H1 (cell line): Measurements from ENCODE around the gene SH2D5. TPM values are rescaled to one million over a fixed set of nuclear protein-coding genes. Genes with fewer than 3 reads are reported as not detected.

Experiments
- CTCF ChIA-PET: fragments of 300-600 bp; sonication (Branson Sonifier 250); formaldehyde crosslinking; loops from one replicate; lab custom pipeline; 2021; ENCODE audit not compliant: partially characterized antibody; lab: Charles Lee
- POLR2A ChIA-PET: fragments of 300-600 bp; sonication (Branson Sonifier 250); formaldehyde crosslinking; loops from one replicate; lab custom pipeline; 2021; ENCODE audit warnings: inconsistent platforms; ENCODE audit not compliant: partially characterized antibody; lab: Charles Lee
- DNase-seq, 2 experiments: peaks; one replicate each; pipeline versions ENCODE4 v3.0.0 to v3.0.0-alpha.2; 2010 to 2022; ENCODE audit warnings: low spot score in 2 of 2, low read depth in 1 of 2, mixed read lengths in 1 of 2
- FAIRE-seq: peaks from 2 replicates; lab custom pipeline; 2011; peaks lifted over from hg19 to GRCh38; lab: Jason Lieb, UNC
- H2AFZ ChIP-seq: 2 replicates; pipeline ENCODE4 v1.8.1; 2012; ENCODE audit warnings: low read length, inconsistent platforms
- H2AK5ac ChIP-seq: 2 replicates; pipeline ENCODE4 v1.6.1; 2013; ENCODE audit warnings: low read depth, low read length
- H2BK120ac ChIP-seq: replicated peaks from 2 replicates; pipeline ENCODE3; 2013; ENCODE audit warnings: low read depth, low read length, inconsistent platforms
- H2BK12ac ChIP-seq: 2 replicates; pipeline ENCODE4 v1.6.1; 2013; ENCODE audit warnings: low read depth, low read length
- H2BK15ac ChIP-seq: 2 replicates; pipeline ENCODE4 v1.6.1; 2013; ENCODE audit warnings: low read length
- H2BK20ac ChIP-seq: 2 replicates; pipeline ENCODE4 v1.6.1; 2013; ENCODE audit warnings: low read length
- H2BK5ac ChIP-seq: 2 replicates; pipeline ENCODE4 v1.6.1; 2013; ENCODE audit warnings: low read depth, low read length
- H3K14ac ChIP-seq: 2 replicates; pipeline ENCODE4 v1.6.1; 2013; ENCODE audit warnings: inconsistent platforms; ENCODE audit not compliant: insufficient read length
- H3K18ac ChIP-seq: 2 replicates; pipeline ENCODE4 v1.6.1; 2013; ENCODE audit warnings: low read length; ENCODE audit errors: extremely low read depth
- H3K23ac ChIP-seq: 2 replicates; pipeline ENCODE4 v1.6.1; 2013; ENCODE audit warnings: inconsistent platforms; ENCODE audit not compliant: insufficient read length
- H3K23me2 ChIP-seq: 2 replicates; pipeline ENCODE4 v1.6.1; 2013; ENCODE audit warnings: low read depth, low read length
- H3K27ac ChIP-seq: 2 replicates; pipeline ENCODE4 v1.6.1; 2011; ENCODE audit warnings: low read depth, low read length, inconsistent platforms
- H3K27me3 ChIP-seq, 4 experiments: replicated peaks in 1 of 4; 1 replicate in 1 of 4; 2 replicates in 3 of 4; pipeline versions ENCODE4 v1.6.1 to v1.8.1; 2011 to 2013; ENCODE audit warnings: low read length in 3 of 4, mild to moderate bottlenecking in 3 of 4, inconsistent platforms in 2 of 4, mixed read lengths in 2 of 4, moderate library complexity in 1 of 4; ENCODE audit not compliant: control insufficient read depth in 3 of 4, insufficient read depth in 3 of 4; ENCODE audit errors: extremely low read depth in 1 of 4
- H3K36me3 ChIP-seq, 4 experiments: 2 replicates each; pipeline versions ENCODE4 v1.6.1 to v1.8.1; 2011 to 2013; ENCODE audit warnings: mild to moderate bottlenecking in 4 of 4, low read length in 3 of 4, moderate library complexity in 2 of 4, control low read depth in 1 of 4, inconsistent platforms in 1 of 4; ENCODE audit not compliant: insufficient read depth in 4 of 4, control insufficient read depth in 2 of 4
- H3K4ac ChIP-seq: replicated peaks from 2 replicates; pipeline ENCODE3; 2013; ENCODE audit warnings: low read length, low read depth, mixed read lengths, inconsistent platforms; ENCODE audit not compliant: insufficient read length
- H3K4me1 ChIP-seq, 4 experiments: replicated peaks in 1 of 4; 1 replicate in 1 of 4; 2 replicates in 3 of 4; pipeline versions ENCODE4 v1.6.1 to v1.8.1; 2011 to 2013; ENCODE audit warnings: low read length in 3 of 4, inconsistent platforms in 2 of 4, mixed read lengths in 1 of 4; ENCODE audit not compliant: insufficient read depth in 4 of 4, control insufficient read depth in 3 of 4
- H3K4me2 ChIP-seq, 2 experiments: 2 replicates each; pipeline versions ENCODE4 v1.6.1 to v1.8.1; 2011 to 2013; ENCODE audit warnings: low read depth in 2 of 2, low read length in 2 of 2, control low read depth in 1 of 2, inconsistent platforms in 1 of 2, mild to moderate bottlenecking in 1 of 2; ENCODE audit not compliant: insufficient read depth in 1 of 2
- H3K4me3 ChIP-seq, 4 experiments: fragments of 200-600, 300-600 bp in 1 of 4; sonication (generic), shearing (Covaris generic), sonication (Bioruptor Twin) in 1 of 4; 2 replicates each; pipeline versions ENCODE4 v1.5.1 to v1.8.1; 2011 to 2016; ENCODE audit warnings: low read length in 4 of 4, low read depth in 3 of 4, control low read depth in 2 of 4, inconsistent platforms in 2 of 4, mild to moderate bottlenecking in 2 of 4, mixed read lengths in 1 of 4, moderate library complexity in 1 of 4; ENCODE audit not compliant: insufficient read depth in 2 of 4; ENCODE audit errors: extremely low read depth in 1 of 4
- H3K56ac ChIP-seq: replicated peaks from 2 replicates; pipeline ENCODE3; 2013; ENCODE audit warnings: low read depth, mild to moderate bottlenecking, mixed read lengths, low read length, inconsistent platforms; ENCODE audit not compliant: insufficient read length
- H3K79me1 ChIP-seq: 2 replicates; pipeline ENCODE4 v1.6.1; 2013; ENCODE audit warnings: low read depth, low read length, control low read depth
- H3K79me2 ChIP-seq, 2 experiments: 2 replicates each; pipeline versions ENCODE4 v1.6.1 to v1.8.1; 2012 to 2013; ENCODE audit warnings: low read length in 2 of 2, mild to moderate bottlenecking in 2 of 2, inconsistent platforms in 1 of 2; ENCODE audit not compliant: insufficient read depth in 2 of 2, control insufficient read depth in 1 of 2
- H3K9ac ChIP-seq, 4 experiments: replicated peaks in 1 of 4; 1 replicate in 1 of 4; 2 replicates in 3 of 4; pipeline versions ENCODE4 v1.6.1 to v1.8.1; 2011 to 2013; ENCODE audit warnings: low read depth in 3 of 4, low read length in 3 of 4, control low read depth in 2 of 4, mild to moderate bottlenecking in 2 of 4, moderate library complexity in 2 of 4, inconsistent platforms in 1 of 4; ENCODE audit errors: extremely low read depth in 1 of 4
- H3K9me3 ChIP-seq, 2 experiments: 2 replicates each; pipeline versions ENCODE4 v1.6.1 to v1.8.1; 2012 to 2013; ENCODE audit warnings: mild to moderate bottlenecking in 2 of 2, moderate library complexity in 2 of 2, control low read depth in 1 of 2, inconsistent platforms in 1 of 2, low read depth in 1 of 2, low read length in 1 of 2, mixed read lengths in 1 of 2; ENCODE audit not compliant: insufficient read depth in 2 of 2
- H4K20me1 ChIP-seq, 2 experiments: replicated peaks in 1 of 2; 2 replicates each; pipeline versions ENCODE3 to v1.8.1; 2011 to 2013; ENCODE audit warnings: inconsistent platforms in 2 of 2, low read length in 2 of 2, mild to moderate bottlenecking in 1 of 2; ENCODE audit not compliant: insufficient read depth in 2 of 2, control insufficient read depth in 1 of 2
- H4K5ac ChIP-seq: 2 replicates; pipeline ENCODE4 v1.6.1; 2013; ENCODE audit warnings: low read length, low read depth, mixed read lengths, inconsistent platforms; ENCODE audit not compliant: insufficient read length
- H4K8ac ChIP-seq: 2 replicates; pipeline ENCODE4 v1.8.0; 2013; ENCODE audit warnings: mild to moderate bottlenecking, moderate library complexity, low read length, inconsistent platforms; ENCODE audit not compliant: insufficient read depth; ENCODE audit errors: extremely low read depth
- H4K91ac ChIP-seq: replicated peaks from 2 replicates; pipeline ENCODE3; 2013; ENCODE audit warnings: low read length, mixed read lengths, inconsistent platforms; ENCODE audit not compliant: insufficient read length
- ASH2L ChIP-seq: fragments of 200-600, 300-600 bp; sonication (generic); IDR thresholded peaks from one replicate; pipeline ENCODE4 v1.7.1; 2017; ENCODE audit warnings: low read length
- BACH1 ChIP-seq: IDR thresholded peaks from 2 replicates; pipeline ENCODE4 v1.6.1; 2012; ENCODE audit warnings: low read length, improper control_type of control experiment
- BRCA1 ChIP-seq: IDR thresholded peaks from 2 replicates; pipeline ENCODE4 v1.6.1; 2012; ENCODE audit warnings: low read depth, low read length, improper control_type of control experiment
- EGR1 ChIP-seq: IDR thresholded peaks from 2 replicates; pipeline ENCODE4 v1.6.1; 2011; ENCODE audit warnings: low read depth, low read length, borderline replicate concordance
- KDM4A ChIP-seq: IDR thresholded peaks from one replicate; pipeline ENCODE4 v1.7.1; 2012; ENCODE audit warnings: low read depth, mild to moderate bottlenecking, moderate library complexity, low read length, inconsistent platforms; ENCODE audit not compliant: severe bottlenecking
- KDM5A ChIP-seq: fragments of 200-600 bp; IDR thresholded peaks from 2 replicates; pipeline ENCODE4 v1.7.1; 2012; ENCODE audit warnings: mild to moderate bottlenecking, low read length, inconsistent platforms, mixed read lengths
- MAX ChIP-seq: IDR thresholded peaks from 2 replicates; pipeline ENCODE4 v1.6.1; 2012; ENCODE audit warnings: inconsistent platforms
- RXRA ChIP-seq: IDR thresholded peaks from 2 replicates; pipeline ENCODE4 v1.6.1; 2011; ENCODE audit warnings: low read depth, mild to moderate bottlenecking, low read length, moderate library complexity; ENCODE audit not compliant: insufficient read depth
- SIX5 ChIP-seq: IDR thresholded peaks from 2 replicates; pipeline ENCODE4 v1.6.1; 2011; ENCODE audit warnings: mild to moderate bottlenecking, low read depth, low read length
- TAF7 ChIP-seq: optimal IDR thresholded peaks from 2 replicates; pipeline ENCODE3; 2011; ENCODE audit warnings: low read depth, mild to moderate bottlenecking, inconsistent platforms, low read length, moderate library complexity, borderline replicate concordance
- WGBS, 2 experiments: shearing (Covaris generic) in 1 of 2; methylation state at CpG; one replicate each; pipeline versions ENCODE4 v1.1.6 to v1.1.7; 2013 to 2015; ENCODE audit warnings: low lambda C conversion rate in 2 of 2, mixed read lengths in 2 of 2, inconsistent platforms in 1 of 2, low coverage in 1 of 2, missing lambda C conversion rate in 1 of 2; ENCODE audit not compliant: insufficient replicate concordance in 2 of 2, insufficient coverage in 1 of 2, insufficient read length in 1 of 2; ENCODE audit errors: extremely low coverage in 1 of 2, missing lambda C conversion rate in 1 of 2; 5-methylcytosine and 5-hydroxymethylcytosine counted together
- polyA plus RNA-seq, 7 experiments: library from polyadenylated mRNA; depleted of rRNA in 3 of 7; stranded (reverse) in 5 of 7; unstranded in 2 of 7; fragments of >200 nt in 5 of 7; fragments of 200-250 nt in 2 of 7; gene quantifications; 1 replicate in 5 of 7; 2 replicates in 1 of 7; 4 replicates in 1 of 7; pipeline versions ENCODE4 v1.2.1 to v1.2.3, GENCODE V29; 2011 to 2013; ENCODE audit warnings: missing spikeins in 2 of 7, mixed read lengths in 2 of 7
- total RNA-seq: library from RNA; stranded (reverse); fragmentation: NEBNext Ultra II Directional; extraction: Animal tissue kit (Norgen Biotek cat#: 25700); gene quantifications from 2 replicates; pipeline ENCODE4 v1.2.1, GENCODE V29; 2021

Gene SH2D5
- total and polyA plus RNA-seq, 2 of the 8 experiments (the other 6 are each of a cell fraction or from before 2014, with no cell fraction given), result 13.2 to 18.4 TPM

DNA sequence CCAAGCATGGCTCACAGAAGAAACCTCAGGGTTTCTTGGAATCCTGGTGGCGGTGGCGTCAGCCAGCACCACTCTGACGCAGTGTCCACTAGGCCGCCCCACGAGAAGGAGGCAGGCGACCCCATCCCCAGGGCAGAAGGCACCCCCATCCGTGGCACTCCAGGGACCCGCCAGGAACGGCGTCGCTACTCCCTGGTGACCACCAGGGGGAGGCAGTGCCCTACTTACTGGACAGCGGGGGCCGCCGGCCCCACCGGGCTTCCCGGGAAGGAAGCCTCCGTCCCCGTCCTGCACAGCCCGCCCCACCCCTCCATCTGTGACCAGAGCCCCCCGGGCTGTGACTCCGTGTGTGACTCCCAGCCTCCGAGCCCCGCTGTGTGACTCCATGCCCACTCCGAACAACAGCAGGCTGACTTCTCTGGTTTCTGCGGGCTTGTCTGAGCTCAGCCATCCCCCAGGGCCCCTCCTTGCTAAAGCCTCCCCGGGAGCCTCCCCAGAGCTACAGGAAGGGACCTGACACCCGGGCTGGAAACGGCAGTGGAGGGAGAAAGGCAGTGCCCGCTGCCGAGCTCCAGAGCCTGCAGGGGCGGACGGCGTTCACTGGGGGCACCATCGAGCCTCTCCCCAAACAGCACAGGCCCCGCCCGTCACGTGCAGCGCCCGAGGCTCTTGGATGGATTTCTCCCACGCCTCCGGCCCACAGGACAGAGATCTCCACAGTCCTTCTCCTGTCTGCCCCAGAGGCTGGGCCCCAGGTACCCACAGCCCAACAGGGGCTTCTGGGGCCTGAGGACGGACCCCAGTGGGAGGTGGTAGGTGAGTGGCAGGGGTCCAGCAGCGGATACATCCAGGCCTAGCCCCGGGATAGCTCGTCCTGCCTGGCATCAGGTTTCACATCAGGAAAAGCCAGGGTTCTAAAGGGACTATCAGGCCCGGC is 35.8 kb downstream of the SH2D5 start:
- Histone ChIP-seq H3K27me3 (no peaks in the 10 kb centered on the region; a peak in 1 of 7 replicates), H4K91ac (peak overlapping the region; percentile 62), H3K79me2 (no peaks in the 10 kb centered on the region), H3K14ac (no peak overlapping the region), H4K5ac (peak overlapping the region; percentile 78), H2BK120ac (no peak overlapping the region), H3K23me2 (peaks cover 5% of the 10 kb centered on the region; the same call in 1 of the 2 replicates), H2BK5ac (0 out of 2 replicates have a peak overlapping the region, but pooled peaks have one; percentile 52), H2BK15ac (no peak overlapping the region), H2AK5ac (no peak overlapping the region), H2BK12ac (no peak overlapping the region), H3K23ac (no peak overlapping the region), H3K9me3 (no peaks in the 10 kb centered on the region), H2AFZ (peak overlapping the region; percentile 47; the same call in 1 of the 2 replicates), H2BK20ac (no peak overlapping the region), H3K4ac (no peak overlapping the region), H3K4me1 (peaks cover 0 to 6% (median 4%) of the 10 kb centered on the region in 4 experiments; a peak in 3 of 7 replicates), H3K9ac (peak overlapping the region in 2 of 4 experiments; percentile 31 to 46; a peak in 2 of 7 replicates), H4K8ac (no peak overlapping the region; the same call in 1 of the 2 replicates), H3K27ac (peak overlapping the region; percentile 37; the same call in 1 of the 2 replicates), H3K4me3 (peak overlapping the region; percentile 19 to 77 (median 64)), H3K56ac (peak overlapping the region; percentile 5), H3K79me1 (no peaks in the 10 kb centered on the region), H3K4me2 (peak overlapping the region; percentile 37 to 88), H4K20me1 (peaks cover 2 to 3% of the 10 kb centered on the region in 2 experiments), H3K36me3 (no peaks in the 10 kb centered on the region), H3K18ac (peak overlapping the region; percentile 71)
- FAIRE-seq, result no peak
- WGBS, 2 experiments, result 4% methylated on average over 33 of the region's 46 CpGs; no CpG with 5 or more reads in 1 of the 2 experiments
- DNase-seq, result peak; percentile 82 to 90
- ChIA-PET POLR2A (interaction anchor here (0.7 to 3.7 kb wide), 9 partner anchors 11 to 499 kb away, joined by 3 to 16 read pairs (median 4); partner anchors contain the start of genes DDOST, HP1BP3 and KIF17), CTCF (interaction anchor here (0.6 to 5.1 kb wide), 60 partner anchors 9 to 1886 kb away, joined by 3 to 82 read pairs (median 4); partner anchors contain the start of genes DDOST, HP1BP3, KIF17 and SH2D5)
- TF ChIP-seq ASH2L (no peak), TAF7 (peak; percentile 34), BRCA1 (no peak), SIX5 (no peak), BACH1 (no peak; the same call in 1 of the 2 replicates), EGR1 (no peak), RXRA (no peak), MAX (peak; percentile 87), KDM4A (no peak), KDM5A (no peak)
